Mucosa of descending colon (tissue), 3 donors: ENCODE results near the gene CASZ1. TPM values are rescaled to one million over a fixed set of nuclear protein-coding genes. Genes with fewer than 3 reads are reported as not detected.

Source experiments
- ATAC-seq: fragments of 200-7000 bp; cut with Tn5 transposase; one replicate; pipeline ENCODE4 v1.9.1; 2020; ENCODE audit warnings: mild to moderate bottlenecking, moderate library complexity
- DNase-seq, 3 donors: peaks; one replicate each; pipeline ENCODE4 v3.0.0-alpha.2; 2020
- H3K36me3 ChIP-seq: fragments of 200-600 bp; one replicate; pipeline ENCODE4 v1.8.0; 2021; ENCODE audit warnings: low read depth, mild to moderate bottlenecking
- H3K4me1 ChIP-seq: fragments of 200-600 bp; one replicate; pipeline ENCODE4 v1.8.0; 2021; ENCODE audit warnings: low read depth, mild to moderate bottlenecking
- H3K4me3 ChIP-seq: fragments of 200-600 bp; one replicate; pipeline ENCODE4 v1.8.0; 2021; ENCODE audit warnings: mild to moderate bottlenecking
- H3K9me3 ChIP-seq: fragments of 200-600 bp; one replicate; pipeline ENCODE4 v1.8.0; 2021; ENCODE audit warnings: mild to moderate bottlenecking
- intact Hi-C, 2 donors: fragments of 100-400 bp; cut with DNase I in 1 of 2; cut with micrococcal nuclease in 1 of 2; formaldehyde crosslinking; loops; one replicate each; pipeline versions ENCODE4 v1.11.0 to v1.11.1; 2022; cut with DNase I, micrococcal nuclease
- total RNA-seq, 3 donors: library from RNA; stranded (reverse); fragmentation: NEBNext Ultra II Directional in 2 of 3; extraction: Animal tissue kit (Norgen Biotek cat#: 25700) in 2 of 3; gene quantifications; one replicate each; pipeline versions ENCODE4 v1.2.1 to v1.2.4, GENCODE V29; 2021 to 2023
- TF ChIP-seq, protein P1 (sequence below): fragments of 200-600 bp; IDR thresholded peaks from one replicate; pipeline ENCODE4 v1.8.0; 2022; ENCODE audit warnings: antibody characterized with exemption, mild to moderate bottlenecking
- donor health status: DM: no; HTN: no; CAD: no; lungs with moderate emphysema.
- donor health status: DM: no; HTN: no; CAD: no.
- donor health status: DM: no; HTN: yes; CAD: no.

CASZ1 gene
- total RNA-seq, 3 donors from 2014 or later = 66.5 to 110 (median 84.5) TPM

GRCh38 chr1:10814976-10815857, 18.8 kb upstream of the CASZ1 start:
- TF ChIP-seq, protein P1, sequence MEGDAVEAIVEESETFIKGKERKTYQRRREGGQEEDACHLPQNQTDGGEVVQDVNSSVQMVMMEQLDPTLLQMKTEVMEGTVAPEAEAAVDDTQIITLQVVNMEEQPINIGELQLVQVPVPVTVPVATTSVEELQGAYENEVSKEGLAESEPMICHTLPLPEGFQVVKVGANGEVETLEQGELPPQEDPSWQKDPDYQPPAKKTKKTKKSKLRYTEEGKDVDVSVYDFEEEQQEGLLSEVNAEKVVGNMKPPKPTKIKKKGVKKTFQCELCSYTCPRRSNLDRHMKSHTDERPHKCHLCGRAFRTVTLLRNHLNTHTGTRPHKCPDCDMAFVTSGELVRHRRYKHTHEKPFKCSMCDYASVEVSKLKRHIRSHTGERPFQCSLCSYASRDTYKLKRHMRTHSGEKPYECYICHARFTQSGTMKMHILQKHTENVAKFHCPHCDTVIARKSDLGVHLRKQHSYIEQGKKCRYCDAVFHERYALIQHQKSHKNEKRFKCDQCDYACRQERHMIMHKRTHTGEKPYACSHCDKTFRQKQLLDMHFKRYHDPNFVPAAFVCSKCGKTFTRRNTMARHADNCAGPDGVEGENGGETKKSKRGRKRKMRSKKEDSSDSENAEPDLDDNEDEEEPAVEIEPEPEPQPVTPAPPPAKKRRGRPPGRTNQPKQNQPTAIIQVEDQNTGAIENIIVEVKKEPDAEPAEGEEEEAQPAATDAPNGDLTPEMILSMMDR = no peak
- Histone ChIP-seq H3K9me3 (no peaks in the 10 kb centered on the region), H3K4me3 (no peak overlapping the region), H3K4me1 (peaks cover 27% of the 10 kb centered on the region), H3K36me3 (no peaks in the 10 kb centered on the region)
- ATAC-seq (peak; percentile 61), DNase-seq (peak in 2 of 3 donors; percentile 49 to 51)
- intact Hi-C loops = no loop called here

- Histone ChIP-seq H3K4me1 (peaks cover 22% of the 10 kb centered on the region), H3K9me3 (no peaks in the 10 kb centered on the region), H3K4me3 (no peak overlapping the region), H3K36me3 (no peaks in the 10 kb centered on the region)
- TF ChIP-seq, protein P1 = no peak
- ATAC-seq (no peak), DNase-seq (no peak)
- intact Hi-C loops = no loop called here
Observed at GRCh38 chr1:10814312-10814711, 17.9 kb upstream of the CASZ1 start.

DNA sequence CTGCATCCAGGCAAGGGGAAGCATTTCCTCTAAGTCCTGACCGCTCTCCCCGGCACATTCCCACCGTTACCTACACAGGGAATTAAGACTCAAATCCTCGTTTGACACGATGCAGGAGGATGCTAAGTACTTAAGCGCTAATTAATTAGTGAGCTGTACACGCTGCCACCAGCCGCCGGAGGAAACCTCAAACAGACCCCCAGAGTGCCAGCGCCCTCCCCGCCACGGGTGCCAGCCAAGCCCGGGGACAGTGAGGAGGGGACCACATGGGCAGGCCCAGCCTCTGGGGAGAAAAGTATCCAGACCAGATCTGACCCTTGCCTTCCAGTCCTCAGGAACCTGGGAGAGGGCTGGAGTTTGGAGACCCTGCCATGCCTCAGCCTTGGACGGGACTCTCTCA, 17.4 kb upstream of the CASZ1 start:
- ATAC-seq = no peak
- H3K36me3 ChIP-seq = no peaks in the 10 kb centered on the region
- no peaks in the 10 kb centered on the region for H3K9me3 ChIP-seq
- H3K4me3 ChIP-seq = no peak overlapping the region
- TF ChIP-seq, protein P1 = no peak
- H3K4me1 ChIP-seq = peaks cover 17% of the 10 kb centered on the region
- DNase-seq = no peak
- intact Hi-C loops = no loop called here

DNA sequence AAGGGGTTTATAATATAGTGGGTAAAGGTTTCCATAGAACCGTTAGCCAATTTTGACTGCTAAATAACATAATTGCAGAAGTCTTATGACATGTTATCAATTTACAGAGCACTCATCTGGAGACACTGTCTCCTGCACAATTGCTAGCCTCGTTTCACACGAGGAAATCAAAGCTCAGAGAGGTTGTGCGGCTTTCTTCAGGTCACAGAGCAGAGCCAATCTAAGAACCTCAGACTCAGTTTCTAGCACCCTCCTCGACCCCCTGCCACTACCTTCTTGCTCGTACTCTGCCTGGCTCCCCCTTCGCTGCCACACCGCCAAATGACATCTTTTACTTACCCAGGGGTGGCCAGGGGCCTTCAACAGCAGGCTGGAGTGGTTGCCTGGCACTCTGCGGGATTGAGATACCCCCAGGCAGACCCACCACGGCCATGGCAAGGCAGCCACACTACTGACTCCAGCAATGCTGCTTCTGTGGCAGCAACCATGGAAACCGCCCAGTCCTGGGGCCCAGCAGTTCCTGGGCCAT, 16.0 kb upstream of the CASZ1 start:
- no peaks in the 10 kb centered on the region for H3K36me3 ChIP-seq
- intact Hi-C loops = no loop called here
- ATAC-seq (no peak), DNase-seq (no peak)
- H3K4me1 ChIP-seq = peaks cover 16% of the 10 kb centered on the region
- no peak overlapping the region for H3K4me3 ChIP-seq
- TF ChIP-seq, protein P1 = no peak
- H3K9me3 ChIP-seq = no peaks in the 10 kb centered on the region

DNA sequence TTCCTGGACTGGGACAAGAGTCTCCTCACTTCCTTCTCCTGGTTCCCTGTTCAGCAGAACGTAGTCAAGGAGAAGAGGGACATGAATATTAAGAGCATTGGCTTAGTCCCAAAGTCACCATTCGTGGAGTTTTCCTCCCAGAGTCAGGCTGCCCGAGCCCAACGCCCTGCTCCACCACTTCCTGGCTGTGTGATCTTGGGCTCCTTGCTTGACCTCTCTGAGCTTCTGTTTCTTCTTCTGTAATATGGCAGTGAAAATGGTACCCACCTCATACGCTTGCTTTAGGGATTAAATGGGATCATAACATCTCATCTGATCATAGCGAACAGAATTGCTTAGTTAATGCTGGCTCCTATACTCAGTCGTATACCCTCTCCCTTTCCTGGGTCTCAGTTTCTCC, 12.0 kb upstream of the CASZ1 start:
- intact Hi-C loops = no loop called here
- DNase-seq (no peak), ATAC-seq (no peak)
- TF ChIP-seq, protein P1 = no peak
- H3K36me3 ChIP-seq = no peaks in the 10 kb centered on the region
- H3K4me3 ChIP-seq = no peak overlapping the region
- H3K4me1 ChIP-seq = peaks cover 8% of the 10 kb centered on the region
- H3K9me3 ChIP-seq = no peaks in the 10 kb centered on the region
